SK-N-SH (cell line): ENCODE data around the gene ITGAE. TPM values are rescaled to one million over a fixed set of nuclear protein-coding genes. Genes with fewer than 3 reads are reported as not detected.

Source experiments
- CTCF ChIA-PET: fragments of 300-600, 350-600 bp; formaldehyde crosslinking; extraction: SDS; loops from one replicate; lab custom pipeline; 2021; lab: Yijun Ruan, JAX
- POLR2A ChIA-PET: fragments of 350-600 bp; sonication (Branson Sonifier 250); formaldehyde crosslinking; extraction: SDS; loops from one replicate; lab custom pipeline; 2020; ENCODE audit warnings: antibody characterized with exemption, inconsistent platforms; lab: Yijun Ruan, JAX
- DNase-seq: peaks from one replicate; pipeline ENCODE4 v3.0.0; 2012
- H2AFZ ChIP-seq: fragments of 200-600 bp; sonication (generic); 2 replicates; pipeline ENCODE4 v1.8.1; 2016; ENCODE audit warnings: antibody characterized with exemption, mild to moderate bottlenecking, low read depth
- H3F3A ChIP-seq: fragments of 200-600 bp; sonication (generic); replicated peaks from 2 replicates; pipeline ENCODE3; 2016; ENCODE audit warnings: antibody characterized with exemption, mild to moderate bottlenecking; ENCODE audit not compliant: insufficient read depth
- H3K27ac ChIP-seq, 2 experiments: fragments of 200-500 bp in 1 of 2; fragments of 200-600 bp in 1 of 2; sonication (Bioruptor generic) in 1 of 2; sonication (generic), shearing (Covaris generic) in 1 of 2; 2 replicates each; pipeline versions ENCODE4 v1.5.1 to v1.6.1; 2014 to 2016; ENCODE audit warnings: low read depth in 2 of 2, inconsistent platforms in 1 of 2, low read length in 1 of 2, mild to moderate bottlenecking in 1 of 2, mixed read lengths in 1 of 2
- H3K27me3 ChIP-seq: fragments of 200-600 bp; sonication (generic), shearing (Covaris generic); 2 replicates; pipeline ENCODE4 v1.6.1; 2016; ENCODE audit warnings: mixed run types; ENCODE audit not compliant: insufficient read depth
- H3K36me3 ChIP-seq, 2 experiments: fragments of 200-500 bp in 1 of 2; fragments of 200-600 bp in 1 of 2; sonication (Bioruptor generic) in 1 of 2; sonication (generic) in 1 of 2; replicated peaks in 1 of 2; 2 replicates each; pipeline versions ENCODE3 to v1.5.1; 2014 to 2016; ENCODE audit warnings: low read length in 1 of 2, mild to moderate bottlenecking in 1 of 2; ENCODE audit not compliant: insufficient read depth in 2 of 2, control insufficient read depth in 1 of 2
- H3K4me1 ChIP-seq, 2 experiments: fragments of 200-500 bp in 1 of 2; fragments of 200-600 bp in 1 of 2; sonication (Bioruptor generic) in 1 of 2; sonication (generic), shearing (Covaris generic) in 1 of 2; 2 replicates each; pipeline versions ENCODE4 v1.5.1 to v1.6.1; 2014 to 2016; ENCODE audit warnings: low read depth in 1 of 2, low read length in 1 of 2, mixed run types in 1 of 2; ENCODE audit not compliant: insufficient read depth in 2 of 2, control insufficient read depth in 1 of 2
- H3K4me2 ChIP-seq: fragments of 200-600 bp; sonication (generic), shearing (Covaris generic); 2 replicates; pipeline ENCODE4 v1.6.1; 2017; ENCODE audit warnings: mixed run types
- H3K4me3 ChIP-seq, 2 experiments: fragments of 200-500 bp in 1 of 2; fragments of 200-600 bp in 1 of 2; sonication (Bioruptor generic) in 1 of 2; sonication (generic), shearing (Covaris generic) in 1 of 2; 2 replicates each; pipeline versions ENCODE4 v1.5.1 to v1.8.1; 2014 to 2016; ENCODE audit warnings: low read depth in 2 of 2, inconsistent platforms in 1 of 2, low read length in 1 of 2, mild to moderate bottlenecking in 1 of 2, mixed read lengths in 1 of 2, moderate library complexity in 1 of 2
- H3K79me2 ChIP-seq: fragments of 200-600 bp; sonication (generic); 2 replicates; pipeline ENCODE4 v1.8.1; 2017; ENCODE audit warnings: mild to moderate bottlenecking; ENCODE audit not compliant: insufficient read depth
- H3K9ac ChIP-seq: fragments of 200-600 bp; sonication (generic); 2 replicates; pipeline ENCODE4 v1.6.1; 2017; ENCODE audit warnings: mixed run types
- H3K9me2 ChIP-seq: fragments of 200-600 bp; sonication (generic); 2 replicates; pipeline ENCODE4 v1.6.1; 2017; ENCODE audit warnings: mixed run types
- H3K9me3 ChIP-seq: fragments of 200-600 bp; sonication (generic); 2 replicates; pipeline ENCODE4 v1.6.1; 2017; ENCODE audit warnings: mixed run types, mild to moderate bottlenecking, moderate library complexity
- H4K20me1 ChIP-seq: fragments of 200-600 bp; sonication (generic); 2 replicates; pipeline ENCODE4 v1.6.1; 2017; ENCODE audit warnings: mild to moderate bottlenecking, mixed run types; ENCODE audit not compliant: insufficient read depth
- CTCF ChIP-seq: fragments of 200-600 bp; sonication (generic); IDR thresholded peaks from 2 replicates; pipeline ENCODE4 v1.6.1; 2017; ENCODE audit warnings: antibody characterized with exemption, mild to moderate bottlenecking, moderate library complexity
- ELF1 ChIP-seq: IDR thresholded peaks from 2 replicates; pipeline ENCODE4 v1.4.0; 2012
- EP300 ChIP-seq, 2 experiments: IDR thresholded peaks; 2 replicates each; pipeline versions ENCODE4 v1.4.0 to v1.6.1; 2012; ENCODE audit warnings: borderline replicate concordance in 1 of 2, low read depth in 1 of 2, low read length in 1 of 2
- FOXJ3 ChIP-seq: sonication (generic); formaldehyde crosslinking; IDR thresholded peaks from 2 replicates; pipeline ENCODE4 v1.5.1; 2020; ENCODE audit warnings: mild to moderate bottlenecking, missing genetic modification reagents
- GATA2 ChIP-seq: sonication (generic); formaldehyde crosslinking; IDR thresholded peaks from 2 replicates; pipeline ENCODE4 v1.5.0; 2020; ENCODE audit warnings: mild to moderate bottlenecking, missing genetic modification reagents
- IRF3 ChIP-seq: fragments of 150-350 bp; IDR thresholded peaks from 2 replicates; pipeline ENCODE4 v1.6.1; 2016; ENCODE audit warnings: mild to moderate bottlenecking, low read depth, low read length
- JUND ChIP-seq: IDR thresholded peaks from 2 replicates; pipeline ENCODE4 v1.4.0; 2012
- MAX ChIP-seq: IDR thresholded peaks from 2 replicates; pipeline ENCODE4 v1.4.0; 2012; ENCODE audit warnings: low read depth
- MEF2A ChIP-seq: IDR thresholded peaks from 2 replicates; pipeline ENCODE4 v1.4.0; 2012; ENCODE audit warnings: low read depth, borderline replicate concordance
- NRF1 ChIP-seq: IDR thresholded peaks from 2 replicates; pipeline ENCODE4 v1.6.1; 2012; ENCODE audit warnings: low read depth, mild to moderate bottlenecking, low read length
- PBX3 ChIP-seq: IDR thresholded peaks from 2 replicates; pipeline ENCODE4; 2012
- RAD21 ChIP-seq: IDR thresholded peaks from 2 replicates; pipeline ENCODE4 v1.6.1; 2012; ENCODE audit warnings: mild to moderate bottlenecking, low read length
- RCOR1 ChIP-seq: fragments of 150-350 bp; IDR thresholded peaks from 2 replicates; pipeline ENCODE4 v1.6.1; 2017; ENCODE audit warnings: antibody characterized with exemption, low read length
- RFX5 ChIP-seq: IDR thresholded peaks from 2 replicates; pipeline ENCODE4 v1.6.1; 2012; ENCODE audit warnings: mild to moderate bottlenecking, improper control_type of control experiment, low read length
- SMC3 ChIP-seq: IDR thresholded peaks from 2 replicates; pipeline ENCODE4 v1.6.1; 2012; ENCODE audit warnings: low read depth, low read length, improper control_type of control experiment
- TAF1 ChIP-seq: IDR thresholded peaks from 2 replicates; pipeline ENCODE4 v1.6.1; 2012; ENCODE audit warnings: low read depth, mild to moderate bottlenecking, low read length, moderate library complexity, borderline replicate concordance
- TEAD4 ChIP-seq: IDR thresholded peaks from 2 replicates; pipeline ENCODE4 v1.4.0; 2012; ENCODE audit warnings: mild to moderate bottlenecking, borderline replicate concordance; ENCODE audit not compliant: insufficient read depth
- USF1 ChIP-seq: IDR thresholded peaks from 2 replicates; pipeline ENCODE4 v1.4.0; 2012; ENCODE audit warnings: low read depth, borderline replicate concordance
- YY1 ChIP-seq: IDR thresholded peaks from 2 replicates; pipeline ENCODE4 v1.4.0; 2012; ENCODE audit warnings: low read depth, mild to moderate bottlenecking
- WGBS: methylation state at CpG from one replicate; pipeline ENCODE4 v1.1.6; 2017; ENCODE audit warnings: low lambda C conversion rate; 5-methylcytosine and 5-hydroxymethylcytosine counted together
- polyA plus RNA-seq, 3 experiments: library from polyadenylated mRNA; depleted of rRNA; stranded (reverse); fragments of >200 nt; gene quantifications; 2 replicates each; pipeline ENCODE4 v1.2.3, GENCODE V29; 2012

ITGAE gene
- polyA plus RNA-seq, 1 of the 3 experiments (the other 2 are of a cell fraction), result 56.7 TPM

- H3K9me2 ChIP-seq, result no peaks in the 10 kb centered on the region
- H3K27ac ChIP-seq, result no peak overlapping the region
- peaks cover 63% of the 10 kb centered on the region for H3K79me2 ChIP-seq
- CTCF ChIA-PET, result interaction anchor here (1.3 kb wide), 2 partner anchors 11 to 12 kb away, joined by 4 to 6 read pairs; partner anchors contain the start of gene NCBP3
- POLR2A ChIA-PET, result no interaction called here
- no peak overlapping the region for H3K4me3 ChIP-seq
- no peak overlapping the region for H3K4me2 ChIP-seq
- no peaks in the 10 kb centered on the region for H3F3A ChIP-seq
- 94% methylated on average over 4 of the region's 4 CpGs for WGBS
- no peak for DNase-seq
- no peaks in the 10 kb centered on the region for H3K27me3 ChIP-seq
- H3K9me3 ChIP-seq, result no peaks in the 10 kb centered on the region
- H4K20me1 ChIP-seq, result peaks cover 15% of the 10 kb centered on the region
- no peak overlapping the region for H2AFZ ChIP-seq
- TF ChIP-seq YY1, result no peak
- TF ChIP-seq TAF1, result no peak
- no peak for TF ChIP-seq JUND
- no peak for TF ChIP-seq IRF3
- no peak for TF ChIP-seq EP300 (IDR thresholded peaks at IDR 0.05; ENCODE audit: borderline replicate concordance in 1 of 2, low read depth in 1 of 2, low read length in 1 of 2)
- TF ChIP-seq SMC3, result no peak
- no peak for TF ChIP-seq ELF1
- TF ChIP-seq FOXJ3, result no peak
- no peak for TF ChIP-seq RAD21
- TF ChIP-seq RFX5, result no peak
- no peak for TF ChIP-seq CTCF
- TF ChIP-seq MAX, result no peak
- TF ChIP-seq GATA2 (CRISPR knock-in tag), result no peak
- no peak for TF ChIP-seq TEAD4
- no peak for TF ChIP-seq USF1
- no peak for TF ChIP-seq MEF2A
- no peak for TF ChIP-seq NRF1
- no peak for TF ChIP-seq RCOR1
- no peak for TF ChIP-seq PBX3
- H3K4me1 ChIP-seq, result no peaks in the 10 kb centered on the region
- peaks cover 39 to 42% of the 10 kb centered on the region in 2 experiments for H3K36me3 ChIP-seq
- H3K9ac ChIP-seq, result no peak overlapping the region
Observed at GRCh38 chr17:3834811-3835210, 33.8 kb upstream of the ITGAE start.
